ENCODE measurements around the gene ZNF831.

DNA sequence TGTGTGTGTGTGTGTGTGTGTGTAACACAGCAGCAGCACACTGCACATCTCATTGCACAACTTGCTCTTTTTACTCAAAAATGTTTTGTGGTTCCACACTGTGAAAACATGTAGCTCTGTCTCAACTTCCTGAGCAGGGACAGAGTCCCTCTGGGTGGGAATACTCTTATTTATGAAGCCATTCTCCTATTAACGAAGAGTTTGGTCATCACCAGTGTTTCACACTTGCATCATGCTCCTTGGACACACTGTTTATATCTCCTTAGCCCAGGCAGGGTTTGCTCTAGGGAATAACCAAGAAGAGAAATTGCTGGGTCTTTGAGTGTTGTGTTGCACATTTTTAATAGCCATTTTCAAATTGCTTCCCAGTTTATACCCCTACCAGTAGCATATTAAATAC lies 53.6 kb downstream of the ZNF831 start:
- no peak for TF ChIP-seq TCF12 (IDR thresholded peaks at IDR 0.05)
- no peak for TF ChIP-seq RCOR1 (IDR thresholded peaks at IDR 0.05; ENCODE audit: low read length)
- TF ChIP-seq TAF1 (IDR thresholded peaks at IDR 0.05; ENCODE audit: borderline replicate concordance, low read depth, low read length) = no peak
- TF ChIP-seq, protein P1, sequence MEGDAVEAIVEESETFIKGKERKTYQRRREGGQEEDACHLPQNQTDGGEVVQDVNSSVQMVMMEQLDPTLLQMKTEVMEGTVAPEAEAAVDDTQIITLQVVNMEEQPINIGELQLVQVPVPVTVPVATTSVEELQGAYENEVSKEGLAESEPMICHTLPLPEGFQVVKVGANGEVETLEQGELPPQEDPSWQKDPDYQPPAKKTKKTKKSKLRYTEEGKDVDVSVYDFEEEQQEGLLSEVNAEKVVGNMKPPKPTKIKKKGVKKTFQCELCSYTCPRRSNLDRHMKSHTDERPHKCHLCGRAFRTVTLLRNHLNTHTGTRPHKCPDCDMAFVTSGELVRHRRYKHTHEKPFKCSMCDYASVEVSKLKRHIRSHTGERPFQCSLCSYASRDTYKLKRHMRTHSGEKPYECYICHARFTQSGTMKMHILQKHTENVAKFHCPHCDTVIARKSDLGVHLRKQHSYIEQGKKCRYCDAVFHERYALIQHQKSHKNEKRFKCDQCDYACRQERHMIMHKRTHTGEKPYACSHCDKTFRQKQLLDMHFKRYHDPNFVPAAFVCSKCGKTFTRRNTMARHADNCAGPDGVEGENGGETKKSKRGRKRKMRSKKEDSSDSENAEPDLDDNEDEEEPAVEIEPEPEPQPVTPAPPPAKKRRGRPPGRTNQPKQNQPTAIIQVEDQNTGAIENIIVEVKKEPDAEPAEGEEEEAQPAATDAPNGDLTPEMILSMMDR (IDR thresholded peaks at IDR 0.05) = no peak
- TF ChIP-seq ZBTB33 (IDR thresholded peaks at IDR 0.05; ENCODE audit: borderline replicate concordance, low read depth) = no peak
- TF ChIP-seq POLR2AphosphoS5 (IDR thresholded peaks at IDR 0.05; ENCODE audit: low read depth, low read length) = no peak
- no peak for TF ChIP-seq RAD21 (IDR thresholded peaks at IDR 0.05; ENCODE audit: low read length)
